HG03571 (cell line): ENCODE measurements around the gene AXIN1.
"Not testable (repeated sequence)": the region's sequence is repeated elsewhere in the genome, so short reads cannot be mapped to it uniquely, and the experiment has no call there.

Experiments
- ATAC-seq: cut with Tn5 transposase; IDR thresholded peaks from one replicate; pipeline ENCODE4 v1.9.1; 2021; ENCODE audit not compliant: unreplicated experiment

Gene AXIN1

GRCh38 chr16:268141-269053, 84.1 kb downstream of the AXIN1 start:
- ATAC-seq, result no peak

GRCh38 chr16:267562-267961, 85.0 kb downstream of the AXIN1 start:
- ATAC-seq, result not testable (repeated sequence)

GRCh38 chr16:266258-267164, 86.0 kb downstream of the AXIN1 start:
- ATAC-seq, result no peak

- ATAC-seq, result no peak
Measured at GRCh38 chr16:265711-266110, 86.8 kb downstream of the AXIN1 start.

- no peak for ATAC-seq
Measured at GRCh38 chr16:265002-265529, 87.5 kb downstream of the AXIN1 start.

GRCh38 chr16:264440-264951, 88.0 kb downstream of the AXIN1 start:
- no peak for ATAC-seq

- no peak for ATAC-seq
Measured at GRCh38 chr16:263944-264343, 88.6 kb downstream of the AXIN1 start.

GRCh38 chr16:263182-263774, 89.2 kb downstream of the AXIN1 start:
- ATAC-seq, result no peak

GRCh38 chr16:262121-262745, 90.3 kb downstream of the AXIN1 start:
- ATAC-seq, result no peak

GRCh38 chr16:261031-261691, 91.4 kb downstream of the AXIN1 start:
- no peak for ATAC-seq

- no peak for ATAC-seq
Measured at GRCh38 chr16:260326-260725, 92.2 kb downstream of the AXIN1 start.

- ATAC-seq, result no peak
Measured at GRCh38 chr16:259814-260253, 92.7 kb downstream of the AXIN1 start.

GRCh38 chr16:259226-259625, 93.3 kb downstream of the AXIN1 start:
- ATAC-seq, result no peak

GRCh38 chr16:258091-258490, 94.4 kb downstream of the AXIN1 start:
- not testable (repeated sequence) for ATAC-seq

GRCh38 chr16:255183-255582, 97.3 kb downstream of the AXIN1 start:
- no peak for ATAC-seq

GRCh38 chr16:254461-254860, 98.1 kb downstream of the AXIN1 start:
- ATAC-seq, result no peak

- no peak for ATAC-seq
Measured at GRCh38 chr16:253833-254232, 98.7 kb downstream of the AXIN1 start.

GRCh38 chr16:252366-253337, 99.9 kb downstream of the AXIN1 start:
- ATAC-seq, result no peak

- no peak for ATAC-seq
Measured at GRCh38 chr16:249431-249830, 103.1 kb downstream of the AXIN1 start.
